ENCODE results near the gene DLG2. TPM values are rescaled to one million over a fixed set of nuclear protein-coding genes. Genes with fewer than 3 reads are reported as not detected.

Gene DLG2
- total and polyA plus RNA-seq, 2 of the 8 experiments (the other 6 are each of a cell fraction or from before 2014, with no cell fraction given): 1.7 to 14.3 TPM

GRCh38 chr11:84419616-84420015 lies 1207.5 kb downstream of the DLG2 start:
- Histone ChIP-seq H2BK12ac (ENCODE audit: low read depth, low read length) (no peak overlapping the region), H2AK5ac (ENCODE audit: low read depth, low read length) (no peak overlapping the region), H3K14ac (ENCODE audit: insufficient read length) (no peak overlapping the region), H2BK20ac (ENCODE audit: low read length) (no peak overlapping the region), H2BK5ac (ENCODE audit: low read depth, low read length) (no peak overlapping the region), H4K8ac (ENCODE audit: extremely low read depth, insufficient read depth, low read length) (no peak overlapping the region), H3K9ac (replicated peaks in 1 of 4; ENCODE audit: extremely low read depth in 1 of 4, low read depth in 3 of 4, low read length in 3 of 4) (no peak overlapping the region), H2BK120ac (replicated peaks; ENCODE audit: low read depth, low read length) (no peak overlapping the region), H3K4me1 (replicated peaks in 1 of 4; ENCODE audit: control insufficient read depth in 3 of 4, insufficient read depth in 4 of 4, low read length in 3 of 4) (peaks cover 0 to 8% (median 4%) of the 10 kb centered on the region in 4 experiments; a peak in 4 of 7 replicates), H4K91ac (replicated peaks; ENCODE audit: insufficient read length, low read length) (no peak overlapping the region), H2BK15ac (ENCODE audit: low read length) (no peak overlapping the region), H3K4me2 (ENCODE audit: insufficient read depth in 1 of 2, low read depth in 2 of 2, low read length in 2 of 2) (no peak overlapping the region; a peak in 1 of 4 replicates), H4K20me1 (replicated peaks in 1 of 2; ENCODE audit: control insufficient read depth in 1 of 2, insufficient read depth in 2 of 2, low read length in 2 of 2) (no peaks in the 10 kb centered on the region), H3K27me3 (replicated peaks in 1 of 4; ENCODE audit: control insufficient read depth in 3 of 4, extremely low read depth in 1 of 4, insufficient read depth in 3 of 4, low read length in 3 of 4) (peaks cover 0 to 1% (median 0%) of the 10 kb centered on the region in 4 experiments; a peak in 1 of 7 replicates), H3K56ac (replicated peaks; ENCODE audit: insufficient read length, low read depth, low read length) (no peak overlapping the region), H3K4ac (replicated peaks; ENCODE audit: insufficient read length, low read depth, low read length) (no peak overlapping the region), H3K9me3 (ENCODE audit: insufficient read depth in 2 of 2, low read depth in 1 of 2, low read length in 1 of 2) (no peaks in the 10 kb centered on the region; a peak in 1 of 4 replicates), H3K79me2 (ENCODE audit: control insufficient read depth in 1 of 2, insufficient read depth in 2 of 2, low read length in 2 of 2) (no peaks in the 10 kb centered on the region), H3K79me1 (ENCODE audit: low read depth, low read length) (no peaks in the 10 kb centered on the region), H3K27ac (ENCODE audit: low read depth, low read length) (no peak overlapping the region), H3K23ac (ENCODE audit: insufficient read length) (no peak overlapping the region), H4K5ac (ENCODE audit: insufficient read length, low read depth, low read length) (no peak overlapping the region), H2AFZ (ENCODE audit: low read length) (no peak overlapping the region), H3K23me2 (ENCODE audit: low read depth, low read length) (no peaks in the 10 kb centered on the region), H3K36me3 (ENCODE audit: control insufficient read depth in 2 of 4, insufficient read depth in 4 of 4, low read length in 3 of 4) (no peaks in the 10 kb centered on the region), H3K4me3 (ENCODE audit: extremely low read depth in 1 of 4, insufficient read depth in 2 of 4, low read depth in 3 of 4, low read length in 4 of 4) (no peak overlapping the region), H3K18ac (ENCODE audit: extremely low read depth, low read length) (no peak overlapping the region)
- WGBS, 2 experiments (ENCODE audit: extremely low coverage in 1 of 2, insufficient coverage in 1 of 2, insufficient read length in 1 of 2, insufficient replicate concordance in 2 of 2, low coverage in 1 of 2, low lambda C conversion rate in 2 of 2, missing lambda C conversion rate in 1 of 2): 76% methylated on average over 3 of the region's 3 CpGs; no CpG with 5 or more reads in 1 of the 2 experiments
- FAIRE-seq (no peak), DNase-seq (ENCODE audit: low read depth in 1 of 2, low spot score in 2 of 2) (no peak)
- POLR2A ChIA-PET (ENCODE audit: partially characterized antibody): no interaction called here
- CTCF ChIA-PET (ENCODE audit: partially characterized antibody): no interaction called here
- TF ChIP-seq RXRA (IDR thresholded peaks at IDR 0.05; ENCODE audit: insufficient read depth, low read depth, low read length) (no peak), GABPA (IDR thresholded peaks at IDR 0.05; ENCODE audit: borderline replicate concordance, insufficient read depth, low read length) (no peak), CEBPB (IDR thresholded peaks at IDR 0.05; ENCODE audit: low read depth, low read length) (no peak), RFX5 (IDR thresholded peaks at IDR 0.05; ENCODE audit: borderline replicate concordance, low read depth, low read length) (no peak), RBBP5 (IDR thresholded peaks at IDR 0.05; ENCODE audit: borderline replicate concordance, low read depth, low read length) (no peak), CBX8 (IDR thresholded peaks at IDR 0.05; ENCODE audit: borderline replicate concordance, low read depth, low read length) (no peak), TAF7 (optimal IDR thresholded peaks at IDR 0.05; ENCODE audit: borderline replicate concordance, low read depth, low read length) (no peak)
